ENCODE measurements around the gene GRSF1.
"Not testable (repeated sequence)": the region's sequence is repeated elsewhere in the genome, so short reads cannot be mapped to it uniquely, and the experiment has no call there.

Gene GRSF1

DNA sequence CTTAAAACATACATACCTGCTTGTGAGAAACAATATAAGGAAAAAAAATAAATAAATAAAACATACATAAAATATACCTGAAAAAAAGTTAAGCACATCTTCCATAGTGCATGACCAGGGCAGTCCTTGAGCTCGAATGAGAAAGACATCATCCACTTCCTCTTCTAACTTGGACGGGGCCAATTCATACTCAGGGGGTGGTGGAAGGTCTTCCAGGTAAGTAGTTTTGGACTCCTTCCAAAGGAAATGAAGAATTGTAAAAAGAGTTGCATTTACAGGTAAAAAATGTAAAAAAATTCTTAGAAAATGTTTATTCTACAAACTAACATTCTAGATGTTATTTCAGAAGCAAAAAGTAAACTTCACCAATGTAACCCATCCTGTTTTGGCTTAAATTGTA, 3.6 kb downstream of the GRSF1 start:
- DNase-seq (ENCODE audit: extremely low read depth in 1 of 2, low read depth in 1 of 2) = no peak

DNA sequence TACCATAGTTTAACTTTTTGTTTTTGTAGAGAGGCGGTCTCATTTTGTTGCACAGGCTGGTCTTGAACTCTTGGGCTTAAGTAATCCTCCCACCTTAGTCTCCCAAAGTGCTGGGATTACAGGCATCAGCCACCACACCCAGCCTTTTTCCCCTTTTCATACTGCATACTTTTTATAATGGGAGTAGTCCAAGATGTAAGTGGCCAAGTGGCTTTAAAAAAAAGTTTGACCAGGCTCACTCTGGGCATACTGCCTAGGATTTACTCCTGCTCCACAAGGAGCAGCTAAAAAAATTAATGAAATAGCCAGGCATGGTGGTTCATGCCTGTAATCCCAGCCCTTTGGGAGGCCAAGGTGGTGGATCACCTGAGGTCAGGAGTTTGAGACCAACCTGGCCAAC, 6.0 kb downstream of the GRSF1 start:
- no peak for DNase-seq (ENCODE audit: extremely low read depth in 1 of 2, low read depth in 1 of 2)

DNA sequence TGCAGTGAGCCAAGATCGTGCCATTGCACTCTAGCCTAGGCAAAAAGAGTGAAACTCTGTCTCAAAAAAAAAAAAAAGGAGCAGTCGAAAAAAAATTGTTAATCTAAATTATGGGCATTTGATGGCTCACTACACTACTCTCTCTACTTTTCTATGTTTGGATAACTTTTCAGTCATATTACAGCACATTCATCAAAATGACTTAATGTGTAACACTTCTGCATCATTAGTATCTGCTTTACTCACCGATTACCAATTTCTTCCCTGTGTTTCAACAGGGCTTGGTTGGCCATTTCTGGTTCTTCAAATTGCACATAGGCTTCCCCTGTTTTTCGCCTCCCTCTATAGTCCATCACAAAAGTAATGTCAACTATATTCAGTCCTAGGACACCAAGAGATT, 8.4 kb downstream of the GRSF1 start:
- DNase-seq (ENCODE audit: extremely low read depth in 1 of 2, low read depth in 1 of 2) = no peak

DNA sequence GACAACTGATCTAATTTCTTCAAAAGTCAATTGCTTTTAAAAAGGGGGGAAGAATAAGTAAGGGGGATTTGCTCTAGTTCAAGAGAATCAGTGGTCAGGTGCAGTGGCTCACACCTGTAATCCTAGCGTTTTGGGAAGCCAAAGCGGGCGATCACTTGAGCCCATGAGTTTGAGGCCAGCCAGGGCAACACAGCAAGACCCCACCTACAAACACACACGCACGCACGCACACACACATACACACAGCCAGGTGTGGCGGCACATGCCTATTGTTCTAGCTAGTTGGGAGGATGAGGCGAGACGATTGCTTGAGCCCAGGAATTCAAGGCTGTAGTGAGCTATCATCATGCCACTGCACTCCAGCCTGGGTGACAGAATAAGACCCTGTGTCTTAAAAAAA, 9.6 kb downstream of the GRSF1 start:
- DNase-seq (ENCODE audit: extremely low read depth in 1 of 2, low read depth in 1 of 2) = no peak

DNA sequence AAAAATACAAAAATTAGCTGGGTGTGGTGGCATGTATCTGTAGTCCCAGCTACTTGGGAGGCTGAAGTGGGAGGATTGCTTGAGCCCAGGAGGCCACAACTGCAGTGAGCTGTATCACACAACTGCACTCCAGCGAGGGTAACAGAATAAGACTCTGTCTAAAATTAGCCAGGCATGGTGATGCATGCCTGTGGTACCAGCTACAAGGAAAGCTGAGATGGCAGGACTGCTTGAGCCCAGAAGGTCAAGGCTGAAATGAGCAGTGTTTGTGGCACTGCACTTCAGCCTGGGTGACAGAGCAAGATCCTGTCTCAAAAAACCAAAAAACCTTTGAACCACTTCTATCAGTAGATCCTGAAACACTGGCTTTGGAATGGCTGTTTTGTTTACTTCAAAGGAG, 10.2 kb downstream of the GRSF1 start:
- no peak for DNase-seq (ENCODE audit: extremely low read depth in 1 of 2, low read depth in 1 of 2)

DNA sequence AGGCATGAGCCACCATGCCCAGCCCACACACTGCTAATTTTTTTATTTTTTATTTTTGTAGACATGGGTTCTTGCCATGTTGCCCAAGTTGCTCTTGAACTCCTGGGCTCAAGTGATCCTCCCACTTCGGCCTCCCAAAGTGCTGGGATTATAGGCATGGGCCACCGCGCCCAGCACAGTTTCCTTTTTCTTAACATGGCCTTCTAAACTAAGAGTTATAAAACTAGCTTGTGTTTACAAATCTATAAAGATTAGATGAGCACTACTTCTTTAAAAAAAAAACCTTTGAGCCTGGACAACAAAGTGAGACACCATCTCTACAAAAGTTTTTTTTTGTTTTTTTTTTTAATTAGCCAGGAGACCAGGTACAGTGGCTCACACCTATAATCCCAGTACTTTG, 10.7 kb downstream of the GRSF1 start:
- no peak for DNase-seq (ENCODE audit: extremely low read depth in 1 of 2, low read depth in 1 of 2)

DNA sequence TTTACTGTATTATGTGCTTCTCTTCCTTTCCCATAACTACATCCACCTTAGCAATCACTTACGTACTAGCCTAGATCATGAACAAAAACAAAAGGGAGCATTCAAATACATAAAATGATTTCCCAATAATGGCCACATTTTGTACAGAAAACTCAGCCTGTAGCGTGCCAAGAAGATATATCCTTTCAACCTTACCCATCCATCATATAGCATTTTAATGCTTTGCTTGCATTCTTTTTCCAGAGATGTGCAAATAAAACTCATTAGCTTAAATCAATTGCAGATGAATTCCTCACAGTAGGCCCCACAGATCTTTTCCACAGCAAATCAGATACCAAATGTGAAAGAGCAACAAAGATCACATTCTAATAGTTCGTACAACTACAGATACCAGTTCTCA, 20.8 kb downstream of the GRSF1 start:
- no peak for DNase-seq (ENCODE audit: extremely low read depth in 1 of 2, low read depth in 1 of 2)

DNA sequence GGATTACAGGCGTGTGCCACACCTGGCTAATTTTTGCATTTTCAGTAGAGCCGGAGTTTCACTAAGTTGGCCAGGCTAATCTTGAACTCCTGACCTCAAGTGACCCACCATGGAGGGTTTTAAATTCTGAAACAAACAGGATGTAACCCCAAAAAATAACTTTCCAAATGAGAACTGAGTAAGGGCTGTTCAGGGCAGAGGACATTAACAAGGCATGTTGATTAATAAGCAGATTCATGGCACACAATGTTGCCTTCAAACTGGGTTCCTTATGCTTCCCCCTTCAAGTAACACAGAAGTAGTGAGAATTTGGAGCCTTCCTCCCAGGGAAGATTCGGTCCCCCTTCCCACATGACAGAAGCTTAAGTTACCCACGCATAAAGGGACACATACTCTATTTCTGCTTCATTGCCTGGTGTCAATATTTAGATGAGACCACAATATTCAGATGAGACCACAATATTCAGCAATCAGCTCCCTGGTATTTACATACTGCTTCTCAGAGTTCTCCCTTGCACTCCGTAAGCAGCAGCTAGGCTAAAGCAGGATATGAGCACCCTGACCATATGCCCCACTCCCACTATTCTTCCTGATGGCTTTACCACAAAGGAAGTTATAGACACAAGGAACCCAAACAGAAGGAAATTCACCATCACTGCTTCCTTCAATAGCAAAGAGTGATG, 21.4 kb downstream of the GRSF1 start:
- no peak for DNase-seq (ENCODE audit: extremely low read depth in 1 of 2, low read depth in 1 of 2)

DNA sequence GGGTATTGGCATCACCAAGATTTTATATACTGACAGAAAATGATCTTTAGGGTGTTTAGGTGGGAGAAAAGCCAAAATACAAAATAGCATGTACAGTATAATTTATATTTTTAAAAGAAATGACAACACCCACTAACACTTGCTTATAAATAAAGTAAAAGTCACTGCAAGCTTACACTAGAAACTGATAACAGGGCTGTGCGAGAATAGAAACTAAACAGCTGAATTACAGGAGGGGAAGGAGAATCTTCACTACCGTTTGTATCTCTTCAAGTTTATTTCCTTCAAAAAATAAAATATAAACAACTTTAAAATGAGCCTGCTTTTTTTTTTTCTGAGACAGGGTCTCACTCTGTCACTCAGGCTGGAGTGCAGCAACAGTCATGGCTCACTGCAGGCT, 22.8 kb downstream of the GRSF1 start:
- no peak for DNase-seq (ENCODE audit: extremely low read depth in 1 of 2, low read depth in 1 of 2)

DNA sequence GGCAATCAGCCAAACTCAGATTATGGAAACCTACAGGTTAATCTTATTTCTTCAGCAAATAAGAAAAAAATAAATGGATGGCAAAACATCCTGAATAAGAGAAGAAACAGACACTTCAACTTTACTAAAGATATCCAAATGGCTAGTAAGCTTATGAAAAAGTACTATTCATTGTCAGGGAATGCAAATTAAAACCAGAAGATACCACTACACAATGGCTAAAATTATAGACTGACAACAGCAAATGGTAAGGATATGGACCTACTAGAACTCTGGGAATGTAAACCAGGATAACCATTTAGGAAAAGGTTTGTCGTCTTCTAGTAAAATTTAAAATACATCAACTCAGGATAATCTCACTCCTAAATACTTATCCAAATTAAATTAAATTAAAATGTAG, 24.3 kb downstream of the GRSF1 start:
- no peak for DNase-seq (ENCODE audit: extremely low read depth in 1 of 2, low read depth in 1 of 2)

DNA sequence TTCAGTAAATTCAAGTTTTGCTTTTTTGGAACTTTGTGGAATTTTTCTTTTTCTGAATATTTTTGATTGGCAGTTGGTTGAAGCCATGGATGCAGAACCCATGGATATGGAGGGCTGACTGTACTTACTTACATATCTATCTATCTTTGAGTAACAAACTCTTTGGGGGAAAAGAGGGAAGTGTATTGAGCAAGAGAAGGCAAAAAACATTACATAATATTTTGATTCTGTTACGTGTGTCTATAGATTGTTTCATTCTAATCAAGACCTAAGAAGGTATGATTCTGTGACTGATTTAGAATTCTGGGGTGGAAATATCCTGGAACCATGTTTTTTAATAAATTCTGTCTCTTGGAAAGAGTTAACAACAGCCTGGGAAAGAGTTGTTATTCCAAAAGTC, 31.5 kb downstream of the GRSF1 start:
- no peak for DNase-seq (ENCODE audit: extremely low read depth in 1 of 2, low read depth in 1 of 2)

DNA sequence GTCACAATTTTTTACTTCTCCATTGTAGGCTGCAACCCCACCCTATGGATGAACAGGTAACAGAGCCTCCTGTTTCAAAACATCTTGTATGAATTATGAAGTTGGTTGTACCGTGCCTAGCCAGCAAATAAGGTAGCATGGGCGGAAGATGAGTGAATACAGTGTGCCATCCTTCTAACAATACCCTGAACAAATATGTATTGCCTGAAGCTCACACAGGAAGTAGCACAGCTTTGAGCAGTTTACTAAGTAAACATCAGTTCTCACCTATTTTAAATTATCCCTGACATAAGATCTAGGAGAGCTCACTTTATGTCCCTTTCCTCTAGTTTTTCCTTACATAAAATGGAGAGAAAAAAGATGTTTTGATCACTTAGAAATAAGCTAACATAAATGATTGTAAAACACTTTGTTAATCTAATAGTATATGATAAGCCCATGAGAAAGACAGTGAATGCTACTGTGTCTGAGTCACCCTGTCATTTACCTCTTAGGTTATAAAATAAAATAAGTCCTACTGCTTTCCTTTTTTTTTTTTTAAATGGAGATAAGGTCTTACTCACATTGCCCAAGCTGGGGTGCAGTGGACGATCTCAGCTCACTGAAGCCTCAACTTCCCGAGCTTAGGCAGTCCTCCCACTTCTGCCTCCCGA, 36.6 kb downstream of the GRSF1 start:
- DNase-seq (ENCODE audit: extremely low read depth in 1 of 2, low read depth in 1 of 2) = no peak

DNA sequence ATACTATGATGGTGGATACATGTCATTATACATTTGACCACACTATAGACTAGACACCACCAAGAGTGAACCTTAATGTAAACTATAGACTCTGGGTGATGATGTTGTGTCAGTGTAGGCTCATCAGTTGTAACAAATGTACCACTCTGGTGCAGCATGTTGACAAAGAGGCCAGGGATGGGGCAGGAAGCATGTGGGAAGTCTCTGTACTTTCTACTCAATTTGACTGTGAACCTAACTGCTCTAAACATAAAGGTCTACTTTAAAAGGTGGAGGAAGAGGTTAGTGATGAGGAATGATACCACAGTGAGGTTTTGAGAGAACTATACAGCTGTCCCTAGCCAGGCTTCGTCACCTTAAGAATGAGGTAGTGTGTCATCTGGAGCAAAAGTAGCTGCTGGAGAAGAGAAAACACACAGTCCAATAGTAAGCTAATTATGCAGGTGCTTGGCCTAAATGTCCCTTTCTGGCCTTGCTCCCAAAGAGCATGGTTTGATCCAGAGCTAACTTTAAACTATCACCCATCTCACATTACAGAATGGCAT, 38.4 kb downstream of the GRSF1 start:
- no peak for DNase-seq (ENCODE audit: extremely low read depth in 1 of 2, low read depth in 1 of 2)

DNA sequence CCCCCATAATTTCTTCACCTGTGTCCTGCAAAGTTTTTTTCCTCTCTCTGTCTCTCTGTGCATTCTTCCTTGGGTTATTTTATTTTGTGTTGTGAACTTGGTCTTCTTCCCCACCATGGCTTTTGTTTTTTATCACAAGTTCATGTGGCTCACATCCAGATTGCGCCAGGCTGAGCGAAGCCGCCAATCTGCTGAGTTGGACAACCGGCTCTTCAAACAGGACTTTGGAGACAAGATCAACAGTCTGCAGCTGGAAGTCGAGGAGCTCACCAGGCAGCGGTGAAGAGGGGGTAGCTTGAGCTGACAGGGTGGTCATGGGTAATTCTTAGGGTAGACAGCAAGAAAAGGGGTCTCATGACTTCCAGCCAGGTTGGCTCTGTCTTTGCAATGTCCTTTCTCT, 46.1 kb downstream of the GRSF1 start:
- DNase-seq (ENCODE audit: extremely low read depth in 1 of 2, low read depth in 1 of 2) = no peak

DNA sequence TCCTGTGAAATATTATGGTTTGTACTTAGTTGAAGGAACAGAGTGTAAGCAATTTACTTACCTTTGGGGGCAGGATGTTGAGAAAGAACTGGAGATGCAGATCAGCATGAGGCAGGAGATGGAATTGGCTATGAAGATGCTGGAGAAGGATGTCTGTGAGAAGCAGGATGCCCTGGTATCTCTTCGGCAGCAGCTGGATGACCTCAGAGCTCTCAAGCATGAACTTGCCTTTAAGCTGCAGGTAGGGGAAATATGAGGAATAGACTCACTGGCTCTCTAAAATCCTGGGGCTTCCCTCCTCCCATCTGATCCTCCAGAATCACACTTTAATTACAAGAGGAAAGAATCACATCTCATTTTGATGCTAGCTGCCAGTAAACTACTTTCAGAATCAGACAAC, 51.0 kb downstream of the GRSF1 start:
- DNase-seq (ENCODE audit: extremely low read depth in 1 of 2, low read depth in 1 of 2) = no peak

DNA sequence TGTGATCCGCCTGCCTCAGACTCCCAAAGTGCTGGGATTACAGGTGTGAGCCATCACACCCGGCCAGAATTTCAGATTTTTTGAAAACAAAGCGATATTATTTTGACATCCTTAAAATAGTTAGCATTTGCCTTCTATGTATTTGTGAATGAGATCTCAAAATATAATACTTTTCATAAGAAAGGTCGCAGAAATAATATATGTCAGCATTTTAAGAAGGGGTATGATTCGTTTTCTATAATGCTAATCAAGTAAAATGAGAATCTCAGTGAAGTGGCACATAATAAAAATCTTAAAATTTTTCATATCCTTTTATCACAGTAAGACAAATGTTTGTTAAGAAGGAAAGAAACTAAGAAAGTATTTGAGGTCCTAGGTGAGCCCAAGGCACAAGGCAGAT, 52.2 kb downstream of the GRSF1 start:
- DNase-seq (ENCODE audit: extremely low read depth in 1 of 2, low read depth in 1 of 2) = no peak

DNA sequence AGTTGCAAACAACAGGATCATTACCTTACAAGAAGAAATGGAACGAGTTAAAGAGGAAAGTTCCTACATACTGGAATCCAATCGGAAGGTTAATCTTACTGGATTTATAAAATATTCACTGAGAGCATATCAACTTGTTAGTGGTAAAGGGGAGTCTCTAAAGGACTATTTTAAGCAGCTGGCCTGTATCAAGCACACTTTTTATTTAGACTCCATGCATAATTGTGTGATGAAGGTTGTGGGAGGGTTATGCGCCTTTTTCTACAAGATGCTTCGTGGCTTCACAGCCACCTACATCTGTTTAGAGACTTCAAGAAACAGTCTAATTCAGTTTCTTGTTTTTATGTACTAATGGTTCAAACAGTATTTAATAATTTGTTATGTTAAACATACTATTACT, 56.6 kb downstream of the GRSF1 start:
- no peak for DNase-seq (ENCODE audit: extremely low read depth in 1 of 2, low read depth in 1 of 2)

DNA sequence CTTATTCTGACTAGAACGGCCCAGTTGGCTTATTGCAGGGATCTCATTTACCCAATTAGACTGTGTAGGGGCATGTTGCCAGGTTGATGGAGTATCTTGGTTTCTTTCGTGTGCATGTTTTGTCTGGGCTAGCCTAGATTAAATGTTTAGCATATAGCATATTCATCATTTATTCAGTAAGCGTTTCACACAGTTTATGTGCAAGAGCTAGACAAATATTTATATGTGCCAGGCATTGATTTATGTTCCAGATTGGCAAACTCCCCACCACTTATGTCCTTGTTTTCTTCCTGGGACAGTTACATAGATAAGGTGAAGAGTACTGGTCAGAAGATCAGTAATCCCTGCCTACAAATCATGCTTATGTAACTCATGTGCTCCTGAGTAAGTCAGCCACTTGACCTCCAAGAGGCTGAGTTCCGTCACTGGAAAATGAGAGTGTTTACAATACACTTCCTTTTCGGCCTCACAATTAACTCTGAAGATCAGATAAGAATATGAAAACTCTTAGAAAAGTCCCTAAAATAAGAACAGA, 60.7 kb downstream of the GRSF1 start:
- no peak for DNase-seq (ENCODE audit: extremely low read depth in 1 of 2, low read depth in 1 of 2)

DNA sequence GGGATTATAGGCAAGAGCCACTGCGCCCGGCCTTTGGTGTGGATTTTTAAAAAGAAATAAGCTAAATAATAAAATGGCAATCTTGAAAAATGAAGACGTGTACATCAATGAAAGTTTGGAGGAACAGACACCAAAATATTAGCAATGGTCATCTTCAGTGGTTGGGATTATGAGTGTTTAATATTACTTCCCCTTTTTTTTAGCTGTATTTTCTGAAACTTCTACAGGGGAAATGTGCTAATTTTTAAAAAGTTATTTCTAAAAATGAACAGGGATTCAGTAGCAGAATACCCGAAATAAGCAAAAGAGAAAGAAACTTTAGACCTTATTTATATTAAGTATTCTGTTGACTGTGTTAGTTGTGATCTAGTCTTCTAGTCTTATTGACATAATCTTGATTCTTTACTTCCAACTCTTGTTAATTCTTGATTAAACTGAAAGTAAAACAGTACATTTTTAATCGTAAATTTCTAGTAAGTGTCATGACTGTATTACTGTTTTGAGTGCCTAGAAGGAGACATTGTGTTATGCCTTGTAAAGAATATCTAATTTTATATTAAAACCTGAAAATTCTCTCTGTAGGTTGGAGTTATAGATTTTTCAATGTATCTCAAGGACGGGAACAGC, 66.6 kb downstream of the GRSF1 start:
- DNase-seq (ENCODE audit: extremely low read depth in 1 of 2, low read depth in 1 of 2) = no peak

DNA sequence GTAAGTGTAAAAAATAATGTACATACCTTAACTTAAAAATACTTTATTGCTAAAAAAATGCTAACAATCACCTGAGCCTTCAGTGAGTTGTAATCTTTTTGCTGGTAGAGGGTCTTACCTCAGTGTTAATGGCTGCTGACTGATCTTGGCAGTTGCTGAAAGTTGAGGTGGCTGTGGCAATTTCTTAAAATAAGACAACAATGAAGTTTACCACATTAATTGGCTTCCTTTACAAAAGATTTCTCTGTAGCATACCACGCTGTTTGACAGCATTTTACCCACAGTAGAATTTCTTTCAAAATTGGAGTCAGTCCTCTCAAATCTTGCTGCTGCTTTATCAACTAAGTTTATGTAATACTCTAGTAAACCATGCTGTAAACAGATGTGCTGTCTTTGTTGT, 70.3 kb downstream of the GRSF1 start:
- not testable (repeated sequence) for DNase-seq (ENCODE audit: extremely low read depth in 1 of 2, low read depth in 1 of 2)

DNA sequence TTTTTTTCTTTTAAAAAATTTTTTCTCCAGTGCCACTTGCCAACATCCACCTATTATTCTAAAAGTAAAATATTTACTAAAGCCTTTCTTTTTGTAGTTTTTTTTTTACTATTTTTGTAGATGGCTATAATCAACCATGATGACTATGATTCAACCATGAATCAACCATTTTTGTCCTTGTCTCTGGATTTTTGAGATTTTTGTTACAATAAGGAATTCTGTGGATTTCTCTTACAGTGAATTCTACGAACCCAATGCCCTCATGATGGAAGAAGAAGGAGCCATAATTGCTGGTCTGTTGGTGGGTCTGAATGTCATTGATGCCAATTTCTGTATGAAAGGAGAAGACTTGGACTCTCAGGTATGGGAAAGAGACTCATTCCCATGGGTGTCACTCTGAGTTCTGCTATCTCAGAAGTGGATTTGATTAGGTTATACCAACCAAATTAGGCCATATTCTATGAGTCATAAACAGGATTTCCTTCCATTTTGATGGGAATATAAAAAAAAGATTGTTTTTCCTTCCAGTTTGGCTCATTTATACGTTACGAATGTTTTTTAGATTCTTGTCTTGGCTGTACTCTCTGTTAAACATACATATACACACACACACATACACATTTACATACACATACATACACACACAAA, 71.3 kb downstream of the GRSF1 start:
- DNase-seq (ENCODE audit: extremely low read depth in 1 of 2, low read depth in 1 of 2) = no peak
